Thyroid gland (tissue), 4 donors: ENCODE results near the gene CFAP299.

Experiments
- CTCF ChIP-seq, 6 experiments: fragments of 200-600 bp in 3 of 6; fragments of 450-650 bp in 3 of 6; sonication (generic) in 3 of 6; IDR thresholded peaks; one replicate each; pipeline ENCODE4 v1.5.1; 2016 to 2019; ENCODE audit warnings: antibody characterized with exemption in 6 of 6, mild to moderate bottlenecking in 2 of 6, inconsistent platforms in 1 of 6, moderate library complexity in 1 of 6
- POLR2A ChIP-seq, 2 donors: fragments of 450-650 bp; IDR thresholded peaks; one replicate each; pipeline ENCODE4 v1.6.1; 2017; ENCODE audit warnings: antibody characterized with exemption in 2 of 2, mild to moderate bottlenecking in 2 of 2, moderate library complexity in 1 of 2

GRCh38 chr4:80367737-80368136 is 32.2 kb downstream of the CFAP299 start:
- TF ChIP-seq POLR2A (IDR thresholded peaks at IDR 0.05): no peak
- no peak for TF ChIP-seq CTCF (IDR thresholded peaks at IDR 0.05)
